OCI-LY7 (cell line): ENCODE measurements around the gene ASIC3. TPM values are rescaled to one million over a fixed set of nuclear protein-coding genes. Genes with fewer than 3 reads are reported as not detected.
A peak's percentile ranks its signal among the peaks of the same experiment; 100 is the strongest.

Experiments
- BruUV-seq: library from RNA; stranded (reverse); fragments of 400-500 nt; replicated peaks from 2 replicates; lab custom pipeline; 2021; lab: Mats Ljungman, UMichigan
- CTCF ChIA-PET: fragments of 300-600 bp; sonication (Branson Sonifier 250); formaldehyde crosslinking; loops from one replicate; lab custom pipeline; 2022; ENCODE audit warnings: antibody characterized with exemption; ENCODE audit not compliant: unreplicated experiment; lab: Charles Lee
- POLR2A ChIA-PET: fragments of 300-600 bp; sonication (Branson Sonifier 250); formaldehyde crosslinking; loops from one replicate; lab custom pipeline; 2022; ENCODE audit warnings: antibody characterized with exemption; lab: Charles Lee
- DNase-seq: peaks from one replicate; pipeline ENCODE4 v3.0.0-alpha.2; 2015; ENCODE audit warnings: low spot score
- H2AFZ ChIP-seq: fragments of 200-600 bp; sonication (generic), shearing (Covaris generic); 2 replicates; pipeline ENCODE4 v1.6.1; 2014; ENCODE audit warnings: mild to moderate bottlenecking, antibody characterized with exemption, low read length, moderate library complexity
- H3K27ac ChIP-seq: fragments of 200-600 bp; sonication (generic); 2 replicates; pipeline ENCODE4 v1.5.1; 2014; ENCODE audit warnings: mixed run types, low read depth, mild to moderate bottlenecking, moderate library complexity, low read length, inconsistent platforms; ENCODE audit not compliant: poor library complexity, severe bottlenecking
- H3K36me3 ChIP-seq: fragments of 200-600 bp; sonication (generic); 2 replicates; pipeline ENCODE4 v1.6.1; 2014; ENCODE audit warnings: mild to moderate bottlenecking, antibody characterized with exemption, low read length, moderate library complexity, mixed read lengths; ENCODE audit not compliant: insufficient read depth
- H3K4me1 ChIP-seq: fragments of 200-600 bp; sonication (generic); 2 replicates; pipeline ENCODE4 v1.5.1; 2014; ENCODE audit warnings: mild to moderate bottlenecking, low read length; ENCODE audit not compliant: insufficient read depth, poor library complexity, severe bottlenecking
- H3K4me2 ChIP-seq: fragments of 200-600 bp; sonication (generic); 2 replicates; pipeline ENCODE4 v1.6.1; 2014; ENCODE audit warnings: mild to moderate bottlenecking, low read length
- H3K4me3 ChIP-seq: fragments of 200-600 bp; sonication (generic); 2 replicates; pipeline ENCODE4 v1.5.1; 2014; ENCODE audit warnings: mild to moderate bottlenecking, low read depth, low read length; ENCODE audit not compliant: poor library complexity, severe bottlenecking
- H3K79me2 ChIP-seq: fragments of 200-600 bp; sonication (generic); 2 replicates; pipeline ENCODE4 v1.6.1; 2016; ENCODE audit warnings: low read depth, mild to moderate bottlenecking, low read length, moderate library complexity, mixed read lengths; ENCODE audit not compliant: insufficient read depth
- H3K9me2 ChIP-seq: fragments of 200-600 bp; sonication (generic); 2 replicates; pipeline ENCODE4 v1.6.1; 2016; ENCODE audit warnings: mild to moderate bottlenecking, low read length, mixed read lengths; ENCODE audit not compliant: insufficient read depth
- H3K9me3 ChIP-seq: fragments of 200-600 bp; sonication (generic); 2 replicates; pipeline ENCODE4 v1.6.1; 2014; ENCODE audit warnings: mild to moderate bottlenecking, mixed run types, low read length, mixed read lengths
- H4K20me1 ChIP-seq: fragments of 200-600 bp; sonication (generic); 2 replicates; pipeline ENCODE4 v1.6.1; 2014; ENCODE audit warnings: mild to moderate bottlenecking, antibody characterized with exemption, low read length, moderate library complexity, mixed read lengths; ENCODE audit not compliant: insufficient read depth
- EZH2phosphoT487 ChIP-seq: fragments of 200-600 bp; sonication (generic); IDR thresholded peaks from 2 replicates; pipeline ENCODE4 v1.6.1; 2018; ENCODE audit warnings: low read depth, borderline replicate concordance, mild to moderate bottlenecking, mixed run types, antibody characterized with exemption, low read length, moderate library complexity, mixed read lengths
- intact Hi-C: fragments of 100-400 bp; cut with micrococcal nuclease; formaldehyde crosslinking; loops from one replicate; pipeline ENCODE4 v1.10.0; 2022; ENCODE audit not compliant: unreplicated experiment
- total RNA-seq, 2 experiments: library from RNA; depleted of rRNA in 1 of 2; stranded (reverse); fragments of >200 nt in 1 of 2; shearing (Covaris generic) in 1 of 2; gene quantifications; 2 replicates each; pipeline ENCODE4 v1.2.3, GENCODE V29; 2014 to 2022
- TF ChIP-seq, protein P1 (sequence below): fragments of 200-600 bp; sonication (generic); conservative IDR thresholded peaks from 2 replicates; pipeline ENCODE4 v1.5.1; 2014; ENCODE audit warnings: mild to moderate bottlenecking, antibody characterized with exemption, low read length, moderate library complexity, mixed read lengths

Gene ASIC3
- total RNA-seq, 2 experiments from 2014 or later: 3.3 to 14.8 TPM

DNA sequence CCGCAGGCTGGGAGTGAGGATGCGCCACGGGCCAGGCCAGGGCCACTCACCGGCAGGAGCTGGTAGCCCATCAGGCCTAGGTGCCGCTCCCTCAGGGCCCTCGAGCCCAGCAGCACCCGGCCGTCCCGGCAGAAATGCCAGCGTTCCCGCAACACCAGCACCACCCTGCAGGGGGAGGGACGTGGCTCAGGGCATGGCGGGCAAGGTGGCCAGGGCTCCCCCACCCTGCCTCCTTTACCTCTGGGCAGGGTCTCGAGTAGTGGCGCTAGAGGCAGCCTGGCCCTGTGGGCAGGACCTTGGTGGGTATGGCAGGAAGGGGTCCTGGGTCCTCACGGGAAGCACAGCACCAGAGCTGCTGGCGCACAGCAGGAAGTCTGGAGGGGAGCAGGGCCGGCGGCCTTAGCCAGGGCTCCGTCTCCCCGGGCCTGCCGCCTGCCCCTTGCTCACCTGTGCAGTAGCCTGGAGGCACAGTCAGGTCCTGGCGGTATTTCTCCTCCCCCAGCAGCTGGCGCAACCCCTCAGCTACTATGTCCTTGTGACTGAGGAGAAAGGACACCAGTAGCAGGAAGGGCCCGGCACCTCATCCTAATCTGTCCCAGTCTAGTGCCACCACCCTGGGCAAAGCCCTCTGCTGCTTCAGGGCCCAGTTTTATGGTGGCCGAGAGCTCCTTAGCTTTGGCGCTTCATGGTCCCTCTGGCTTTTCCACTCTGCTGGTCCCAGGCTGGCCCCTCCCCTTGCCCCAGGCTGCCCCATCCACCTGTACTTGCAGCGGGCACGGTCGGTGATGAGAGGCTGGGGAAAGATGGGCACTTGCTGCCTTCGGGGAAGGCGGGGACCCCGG, 28.8 kb downstream of the ASIC3 start:
- no peaks in the 10 kb centered on the region for H3K9me3 ChIP-seq
- no TSS peak for BruUV-seq
- POLR2A ChIA-PET: interaction anchor here (1.0 to 1.3 kb wide), 2 partner anchors 8 to 17 kb away, joined by 3 read pairs; no protein-coding TSS in a partner anchor
- no peak for DNase-seq
- intact Hi-C loops: no loop called here
- H3K79me2 ChIP-seq: peaks cover 18% of the 10 kb centered on the region; the same call in 1 of the 2 replicates
- TF ChIP-seq EZH2phosphoT487: no peak
- TF ChIP-seq, protein P1, sequence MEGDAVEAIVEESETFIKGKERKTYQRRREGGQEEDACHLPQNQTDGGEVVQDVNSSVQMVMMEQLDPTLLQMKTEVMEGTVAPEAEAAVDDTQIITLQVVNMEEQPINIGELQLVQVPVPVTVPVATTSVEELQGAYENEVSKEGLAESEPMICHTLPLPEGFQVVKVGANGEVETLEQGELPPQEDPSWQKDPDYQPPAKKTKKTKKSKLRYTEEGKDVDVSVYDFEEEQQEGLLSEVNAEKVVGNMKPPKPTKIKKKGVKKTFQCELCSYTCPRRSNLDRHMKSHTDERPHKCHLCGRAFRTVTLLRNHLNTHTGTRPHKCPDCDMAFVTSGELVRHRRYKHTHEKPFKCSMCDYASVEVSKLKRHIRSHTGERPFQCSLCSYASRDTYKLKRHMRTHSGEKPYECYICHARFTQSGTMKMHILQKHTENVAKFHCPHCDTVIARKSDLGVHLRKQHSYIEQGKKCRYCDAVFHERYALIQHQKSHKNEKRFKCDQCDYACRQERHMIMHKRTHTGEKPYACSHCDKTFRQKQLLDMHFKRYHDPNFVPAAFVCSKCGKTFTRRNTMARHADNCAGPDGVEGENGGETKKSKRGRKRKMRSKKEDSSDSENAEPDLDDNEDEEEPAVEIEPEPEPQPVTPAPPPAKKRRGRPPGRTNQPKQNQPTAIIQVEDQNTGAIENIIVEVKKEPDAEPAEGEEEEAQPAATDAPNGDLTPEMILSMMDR: 0 out of 2 replicates have a peak, but pooled peaks have one; percentile 34
- H3K27ac ChIP-seq: no peak overlapping the region
- peaks cover 72% of the 10 kb centered on the region for H3K36me3 ChIP-seq
- H3K4me3 ChIP-seq: no peak overlapping the region
- CTCF ChIA-PET: no interaction called here
- H3K4me1 ChIP-seq: peaks cover 31% of the 10 kb centered on the region
- no peak overlapping the region for H3K4me2 ChIP-seq
- no peaks in the 10 kb centered on the region for H3K9me2 ChIP-seq
- no peaks in the 10 kb centered on the region for H4K20me1 ChIP-seq
- no peak overlapping the region for H2AFZ ChIP-seq

DNA sequence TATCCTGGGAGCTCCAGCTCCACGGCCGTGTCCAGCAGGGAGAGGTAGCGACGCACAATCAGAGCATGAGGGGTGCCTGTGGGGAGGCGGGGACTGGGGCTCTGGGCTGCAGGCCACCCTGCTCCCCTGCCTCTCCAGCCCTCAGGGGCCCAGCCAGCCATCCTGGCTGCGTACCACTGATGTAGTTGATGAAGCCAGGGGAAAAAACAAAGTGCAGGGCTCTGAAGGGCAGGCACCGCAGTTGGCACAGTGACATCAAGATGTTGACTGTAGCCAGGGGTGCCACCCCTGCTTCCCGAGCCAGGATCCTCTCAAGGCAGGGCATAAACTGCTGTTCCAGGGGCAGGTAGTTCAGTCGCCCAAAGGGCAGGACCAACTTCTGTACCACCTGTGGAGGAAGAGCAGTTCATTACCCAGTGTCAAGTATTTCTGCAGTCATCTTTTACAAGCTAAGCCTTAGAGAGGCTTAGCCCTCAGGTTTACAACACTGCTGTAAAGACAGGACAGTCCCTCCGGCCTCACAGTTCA, 29.4 kb downstream of the ASIC3 start:
- TF ChIP-seq, protein P1: no peak
- no peak for TF ChIP-seq EZH2phosphoT487
- ChIA-PET POLR2A (interaction anchor here (1.0 kb wide), 1 partner anchor 16 kb away, joined by 3 read pairs; no protein-coding TSS in a partner anchor), CTCF (no interaction called here)
- H2AFZ ChIP-seq: no peak overlapping the region
- no peaks in the 10 kb centered on the region for H3K9me2 ChIP-seq
- intact Hi-C loops: no loop called here
- peaks cover 65% of the 10 kb centered on the region for H3K36me3 ChIP-seq
- no peaks in the 10 kb centered on the region for H4K20me1 ChIP-seq
- H3K4me1 ChIP-seq: peaks cover 35% of the 10 kb centered on the region
- no peak for DNase-seq
- H3K79me2 ChIP-seq: peaks cover 25% of the 10 kb centered on the region
- BruUV-seq: no TSS peak
- peak overlapping the region; percentile 2 for H3K27ac ChIP-seq
- no peaks in the 10 kb centered on the region for H3K9me3 ChIP-seq
- H3K4me3 ChIP-seq: no peak overlapping the region
- peak overlapping the region; percentile 100; the same call in 1 of the 2 replicates for H3K4me2 ChIP-seq
